Measurements from ENCODE around the gene SNAPIN. TPM values are rescaled to one million over a fixed set of nuclear protein-coding genes. Genes with fewer than 3 reads are reported as not detected.

Gene SNAPIN
- total and polyA plus RNA-seq, 9 of the 15 experiments (the other 6 are each of a cell fraction or from before 2014, with no cell fraction given): 11.2 to 43.9 (median 32.3) TPM

DNA sequence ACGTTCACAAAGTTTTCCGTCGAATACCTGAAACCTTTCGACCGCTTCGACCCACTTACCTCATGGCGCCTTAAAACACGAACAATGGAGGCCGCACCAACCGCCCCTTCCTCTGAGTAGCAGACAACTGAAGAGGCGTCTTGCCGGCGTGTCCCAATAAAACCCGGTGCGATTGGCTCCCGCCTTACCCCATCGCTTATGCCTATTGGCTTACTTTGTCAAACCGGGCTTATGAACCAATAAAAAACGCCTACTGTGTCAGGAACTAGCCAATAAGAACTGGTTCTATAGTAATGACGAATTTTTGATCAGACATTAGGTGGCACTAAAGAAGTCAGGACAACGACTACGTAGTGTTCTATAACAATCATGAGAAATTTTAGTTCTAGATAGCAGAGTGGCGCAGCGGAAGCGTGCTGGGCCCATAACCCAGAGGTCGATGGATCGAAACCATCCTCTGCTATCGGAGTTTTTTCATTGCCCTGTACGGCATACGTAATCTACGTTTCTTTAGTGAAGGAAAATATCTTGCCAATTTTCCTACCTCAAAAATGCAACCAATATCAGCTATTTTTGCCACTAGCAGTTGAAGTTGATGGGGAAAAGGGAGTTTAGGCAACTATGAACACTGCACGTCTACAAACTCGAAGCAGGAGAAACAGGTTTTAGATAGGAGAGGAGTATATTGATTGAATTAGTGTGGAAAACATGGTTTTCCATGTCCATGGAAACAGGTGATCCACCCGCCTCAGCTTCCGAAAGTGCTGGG, 12.5 kb downstream of the SNAPIN start, which contains the start of gene ILF2 (continued):
- TF ChIP-seq SP2 (IDR thresholded peaks at IDR 0.05; ENCODE audit: extremely low read depth, low read depth, low read length, poor library complexity, severe bottlenecking) (peak; percentile 16), PTRF (tag; IDR thresholded peaks at IDR 0.05) (no peak), ZNF347 (CRISPR knock-in tag; IDR thresholded peaks at IDR 0.05; ENCODE audit: low read depth) (no peak), BCL6 (CRISPR knock-in tag; IDR thresholded peaks at IDR 0.05) (no peak), SETDB1 (IDR thresholded peaks at IDR 0.05; ENCODE audit: low read length) (no peak), NCOA6 (IDR thresholded peaks at IDR 0.05) (no peak), NBN (IDR thresholded peaks at IDR 0.05; ENCODE audit: low read depth) (no peak; the same call in 1 of the 2 replicates), TAF7 (tag; IDR thresholded peaks at IDR 0.05) (peak; percentile 92), PPARD (CRISPR knock-in tag; IDR thresholded peaks at IDR 0.05) (no peak), CBFB (CRISPR knock-in tag; IDR thresholded peaks at IDR 0.05) (no peak), ZNF134 (CRISPR knock-in tag; conservative IDR thresholded peaks at IDR 0.05) (peak; percentile 56), CXXC5 (CRISPR knock-in tag; IDR thresholded peaks at IDR 0.05) (peak; percentile 87), ARNT (IDR thresholded peaks at IDR 0.05) (peak; percentile 58 to 92), ZNF695 (CRISPR knock-in tag; IDR thresholded peaks at IDR 0.05) (no peak), BDP1 (IDR thresholded peaks at IDR 0.05; ENCODE audit: insufficient read depth, insufficient read length) (peak; percentile 84), RAD51 (IDR thresholded peaks at IDR 0.05; ENCODE audit: borderline replicate concordance, low read depth) (0 out of 2 replicates have a peak, but pooled peaks have one; percentile 4), ETV1 (tag; conservative IDR thresholded peaks at IDR 0.05; ENCODE audit: low read depth) (peak; percentile 86), ZNF143 (CRISPR knock-in tag; IDR thresholded peaks at IDR 0.05) (no peak; the same call in 1 of the 2 replicates), ZNF41 (CRISPR knock-in tag; conservative IDR thresholded peaks at IDR 0.05) (no peak), PHB (CRISPR knock-in tag; IDR thresholded peaks at IDR 0.05) (no peak), RHOXF2B (CRISPR knock-in tag; conservative IDR thresholded peaks at IDR 0.05) (no peak), ELF2 (CRISPR knock-in tag; IDR thresholded peaks at IDR 0.05) (no peak), PHF20 (IDR thresholded peaks at IDR 0.05; ENCODE audit: partially characterized antibody) (peak; percentile 2)
- TF ChIP-seq, protein P1, sequence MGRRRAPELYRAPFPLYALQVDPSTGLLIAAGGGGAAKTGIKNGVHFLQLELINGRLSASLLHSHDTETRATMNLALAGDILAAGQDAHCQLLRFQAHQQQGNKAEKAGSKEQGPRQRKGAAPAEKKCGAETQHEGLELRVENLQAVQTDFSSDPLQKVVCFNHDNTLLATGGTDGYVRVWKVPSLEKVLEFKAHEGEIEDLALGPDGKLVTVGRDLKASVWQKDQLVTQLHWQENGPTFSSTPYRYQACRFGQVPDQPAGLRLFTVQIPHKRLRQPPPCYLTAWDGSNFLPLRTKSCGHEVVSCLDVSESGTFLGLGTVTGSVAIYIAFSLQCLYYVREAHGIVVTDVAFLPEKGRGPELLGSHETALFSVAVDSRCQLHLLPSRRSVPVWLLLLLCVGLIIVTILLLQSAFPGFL (CRISPR knock-in tag; IDR thresholded peaks at IDR 0.05): 0 out of 2 replicates have a peak, but pooled peaks have one; percentile 69
- TF ChIP-seq, protein P2, sequence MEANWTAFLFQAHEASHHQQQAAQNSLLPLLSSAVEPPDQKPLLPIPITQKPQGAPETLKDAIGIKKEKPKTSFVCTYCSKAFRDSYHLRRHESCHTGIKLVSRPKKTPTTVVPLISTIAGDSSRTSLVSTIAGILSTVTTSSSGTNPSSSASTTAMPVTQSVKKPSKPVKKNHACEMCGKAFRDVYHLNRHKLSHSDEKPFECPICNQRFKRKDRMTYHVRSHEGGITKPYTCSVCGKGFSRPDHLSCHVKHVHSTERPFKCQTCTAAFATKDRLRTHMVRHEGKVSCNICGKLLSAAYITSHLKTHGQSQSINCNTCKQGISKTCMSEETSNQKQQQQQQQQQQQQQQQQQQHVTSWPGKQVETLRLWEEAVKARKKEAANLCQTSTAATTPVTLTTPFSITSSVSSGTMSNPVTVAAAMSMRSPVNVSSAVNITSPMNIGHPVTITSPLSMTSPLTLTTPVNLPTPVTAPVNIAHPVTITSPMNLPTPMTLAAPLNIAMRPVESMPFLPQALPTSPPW (CRISPR knock-in tag; IDR thresholded peaks at IDR 0.05): peak; percentile 52
- TF ChIP-seq, protein P3, sequence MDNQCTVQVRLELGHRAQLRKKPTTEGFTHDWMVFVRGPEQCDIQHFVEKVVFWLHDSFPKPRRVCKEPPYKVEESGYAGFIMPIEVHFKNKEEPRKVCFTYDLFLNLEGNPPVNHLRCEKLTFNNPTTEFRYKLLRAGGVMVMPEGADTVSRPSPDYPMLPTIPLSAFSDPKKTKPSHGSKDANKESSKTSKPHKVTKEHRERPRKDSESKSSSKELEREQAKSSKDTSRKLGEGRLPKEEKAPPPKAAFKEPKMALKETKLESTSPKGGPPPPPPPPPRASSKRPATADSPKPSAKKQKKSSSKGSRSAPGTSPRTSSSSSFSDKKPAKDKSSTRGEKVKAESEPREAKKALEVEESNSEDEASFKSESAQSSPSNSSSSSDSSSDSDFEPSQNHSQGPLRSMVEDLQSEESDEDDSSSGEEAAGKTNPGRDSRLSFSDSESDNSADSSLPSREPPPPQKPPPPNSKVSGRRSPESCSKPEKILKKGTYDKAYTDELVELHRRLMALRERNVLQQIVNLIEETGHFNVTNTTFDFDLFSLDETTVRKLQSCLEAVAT (IDR thresholded peaks at IDR 0.05): peak; percentile 16 to 77; a peak in 1 of 4 replicates
- TF ChIP-seq, protein P4, sequence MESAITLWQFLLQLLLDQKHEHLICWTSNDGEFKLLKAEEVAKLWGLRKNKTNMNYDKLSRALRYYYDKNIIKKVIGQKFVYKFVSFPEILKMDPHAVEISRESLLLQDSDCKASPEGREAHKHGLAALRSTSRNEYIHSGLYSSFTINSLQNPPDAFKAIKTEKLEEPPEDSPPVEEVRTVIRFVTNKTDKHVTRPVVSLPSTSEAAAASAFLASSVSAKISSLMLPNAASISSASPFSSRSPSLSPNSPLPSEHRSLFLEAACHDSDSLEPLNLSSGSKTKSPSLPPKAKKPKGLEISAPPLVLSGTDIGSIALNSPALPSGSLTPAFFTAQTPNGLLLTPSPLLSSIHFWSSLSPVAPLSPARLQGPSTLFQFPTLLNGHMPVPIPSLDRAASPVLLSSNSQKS (CRISPR knock-in tag; IDR thresholded peaks at IDR 0.05): no peak

Data from K562 (cell line).